Transverse colon (tissue), 4 donors: ENCODE data around the gene HOPX.

Experiments
- EP300 ChIP-seq: sonication (generic); formaldehyde crosslinking; IDR thresholded peaks from one replicate; pipeline ENCODE4 v1.6.1; 2017; ENCODE audit warnings: antibody characterized with exemption, low read depth
- POLR2A ChIP-seq: fragments of 450-650 bp; IDR thresholded peaks from one replicate; pipeline ENCODE4 v1.6.1; 2016; ENCODE audit warnings: antibody characterized with exemption, mild to moderate bottlenecking, moderate library complexity
- POLR2AphosphoS5 ChIP-seq, 3 donors: sonication (generic); formaldehyde crosslinking; IDR thresholded peaks; one replicate each; pipeline ENCODE4 v1.6.1; 2016; ENCODE audit warnings: antibody characterized with exemption in 3 of 3
- TF ChIP-seq, protein P1 (sequence below), 5 experiments: fragments of 200-600 bp in 3 of 5; fragments of 450-650 bp in 2 of 5; sonication (generic) in 3 of 5; IDR thresholded peaks; 1 replicate in 2 of 5; 2 replicates in 3 of 5; pipeline ENCODE4 v1.5.1; 2016 to 2017; ENCODE audit warnings: antibody characterized with exemption in 5 of 5, inconsistent platforms in 3 of 5, mild to moderate bottlenecking in 2 of 5, moderate library complexity in 1 of 5

- TF ChIP-seq, protein P1, sequence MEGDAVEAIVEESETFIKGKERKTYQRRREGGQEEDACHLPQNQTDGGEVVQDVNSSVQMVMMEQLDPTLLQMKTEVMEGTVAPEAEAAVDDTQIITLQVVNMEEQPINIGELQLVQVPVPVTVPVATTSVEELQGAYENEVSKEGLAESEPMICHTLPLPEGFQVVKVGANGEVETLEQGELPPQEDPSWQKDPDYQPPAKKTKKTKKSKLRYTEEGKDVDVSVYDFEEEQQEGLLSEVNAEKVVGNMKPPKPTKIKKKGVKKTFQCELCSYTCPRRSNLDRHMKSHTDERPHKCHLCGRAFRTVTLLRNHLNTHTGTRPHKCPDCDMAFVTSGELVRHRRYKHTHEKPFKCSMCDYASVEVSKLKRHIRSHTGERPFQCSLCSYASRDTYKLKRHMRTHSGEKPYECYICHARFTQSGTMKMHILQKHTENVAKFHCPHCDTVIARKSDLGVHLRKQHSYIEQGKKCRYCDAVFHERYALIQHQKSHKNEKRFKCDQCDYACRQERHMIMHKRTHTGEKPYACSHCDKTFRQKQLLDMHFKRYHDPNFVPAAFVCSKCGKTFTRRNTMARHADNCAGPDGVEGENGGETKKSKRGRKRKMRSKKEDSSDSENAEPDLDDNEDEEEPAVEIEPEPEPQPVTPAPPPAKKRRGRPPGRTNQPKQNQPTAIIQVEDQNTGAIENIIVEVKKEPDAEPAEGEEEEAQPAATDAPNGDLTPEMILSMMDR (IDR thresholded peaks at IDR 0.05): no peak
- TF ChIP-seq POLR2A (no peak), EP300 (no peak), POLR2AphosphoS5 (IDR thresholded peaks at IDR 0.05) (no peak)
These were observed 14.8 kb downstream of the HOPX start for GRCh38 chr4:56666279-56666678.
